GM23338 (cell line): ENCODE results near the gene DDX4. TPM values are rescaled to one million over a fixed set of nuclear protein-coding genes. Genes with fewer than 3 reads are reported as not detected.

Experiments used
- ATAC-seq: fragments of 200-7000 bp; cut with Tn5 transposase; 3 replicates; pipeline ENCODE4 v1.9.1; 2020
- DNase-seq: peaks from one replicate; pipeline ENCODE4 v3.0.0-alpha.2; 2015; ENCODE audit warnings: low spot score
- H2AFZ ChIP-seq: fragments of 200-600 bp; sonication (generic); 2 replicates; pipeline ENCODE4 v1.8.0; 2016; ENCODE audit warnings: antibody characterized with exemption, mild to moderate bottlenecking, moderate library complexity
- H3F3A ChIP-seq: fragments of 200-600 bp; sonication (generic); replicated peaks from 2 replicates; pipeline ENCODE4 v1.8.0; 2017; ENCODE audit warnings: antibody characterized with exemption, mixed run types, low read depth
- H3K27ac ChIP-seq: fragments of 200-600 bp; sonication (generic); 2 replicates; pipeline ENCODE4 v1.6.1; 2016; ENCODE audit warnings: low read depth
- H3K27me3 ChIP-seq: fragments of 200-600 bp; sonication (generic); 2 replicates; pipeline ENCODE4 v1.8.0; 2016; ENCODE audit warnings: mild to moderate bottlenecking, mixed run types, moderate library complexity; ENCODE audit not compliant: insufficient read depth
- H3K36me3 ChIP-seq: fragments of 200-600 bp; sonication (generic); 2 replicates; pipeline ENCODE4 v1.8.0; 2016; ENCODE audit warnings: mild to moderate bottlenecking; ENCODE audit not compliant: insufficient read depth
- H3K4me1 ChIP-seq: fragments of 200-600 bp; sonication (generic); 2 replicates; pipeline ENCODE4 v1.8.0; 2016; ENCODE audit warnings: mild to moderate bottlenecking, moderate library complexity; ENCODE audit not compliant: insufficient read depth
- H3K4me2 ChIP-seq: fragments of 200-600 bp; sonication (generic); 2 replicates; pipeline ENCODE4 v1.7.1; 2017; ENCODE audit warnings: mixed run types
- H3K4me3 ChIP-seq: fragments of 200-600 bp; sonication (generic); 2 replicates; pipeline ENCODE4 v1.6.1; 2016; ENCODE audit warnings: mixed run types
- H3K79me2 ChIP-seq: fragments of 200-600 bp; sonication (generic); replicated peaks from 2 replicates; pipeline ENCODE4 v1.8.0; 2017; ENCODE audit warnings: mild to moderate bottlenecking; ENCODE audit not compliant: insufficient read depth
- H3K9me2 ChIP-seq: fragments of 200-600 bp; sonication (generic); 2 replicates; pipeline ENCODE4 v1.8.0; 2017; ENCODE audit not compliant: insufficient read depth
- H4K20me1 ChIP-seq: fragments of 200-600 bp; sonication (generic); replicated peaks from 2 replicates; pipeline ENCODE4 v1.8.0; 2017; ENCODE audit warnings: mild to moderate bottlenecking; ENCODE audit not compliant: insufficient read depth
- H3K27ac Mint-ChIP-seq: 2 replicates; pipeline ENCODE4 v1.8.0; 2020; ENCODE audit warnings: inconsistent platforms, mild to moderate bottlenecking, moderate library complexity, mixed read lengths
- H3K27me3 Mint-ChIP-seq: 3 replicates; pipeline ENCODE4 v1.8.0; 2022; ENCODE audit warnings: low read depth, mild to moderate bottlenecking, moderate library complexity, mixed read lengths, inconsistent platforms; ENCODE audit not compliant: insufficient read depth, poor library complexity
- H3K36me3 Mint-ChIP-seq: 3 replicates; pipeline ENCODE4 v1.8.0; 2021; ENCODE audit warnings: low read depth, mild to moderate bottlenecking, inconsistent platforms, moderate library complexity, mixed read lengths
- H3K4me1 Mint-ChIP-seq: 3 replicates; pipeline ENCODE4 v1.8.0; 2020; ENCODE audit warnings: mild to moderate bottlenecking, inconsistent platforms, mixed read lengths
- H3K4me3 Mint-ChIP-seq: 3 replicates; pipeline ENCODE4 v1.8.0; 2021; ENCODE audit warnings: moderate library complexity, mild to moderate bottlenecking, inconsistent platforms, mixed read lengths
- H3K9me3 Mint-ChIP-seq: 3 replicates; pipeline ENCODE4 v1.8.0; 2020; ENCODE audit warnings: moderate library complexity, mild to moderate bottlenecking, inconsistent platforms, mixed read lengths
- CREB1 ChIP-seq: fragments of 250-450 bp; sonication (Bioruptor Pico); IDR thresholded peaks from 2 replicates; pipeline ENCODE4 v1.5.0; 2020; ENCODE audit warnings: low read depth, mild to moderate bottlenecking, moderate library complexity
- EZH2 ChIP-seq: fragments of 200-600 bp; sonication (generic); IDR thresholded peaks from one replicate; pipeline ENCODE4 v1.8.0; 2017; ENCODE audit warnings: antibody characterized with exemption, mild to moderate bottlenecking, low read depth; ENCODE audit not compliant: unreplicated experiment
- EZH2phosphoT487 ChIP-seq: fragments of 200-600 bp; sonication (generic); IDR thresholded peaks from one replicate; pipeline ENCODE4 v1.8.1; 2018; ENCODE audit warnings: antibody characterized with exemption; ENCODE audit not compliant: unreplicated experiment
- NANOG ChIP-seq: IDR thresholded peaks from 2 replicates; pipeline ENCODE4 v1.6.1; 2016; ENCODE audit warnings: antibody characterized with exemption, borderline replicate concordance
- POLR2AphosphoS5 ChIP-seq: IDR thresholded peaks from 2 replicates; pipeline ENCODE4 v1.6.1; 2016; ENCODE audit warnings: antibody characterized with exemption, low read depth
- ZNF114 ChIP-seq: fragments of 250-450 bp; sonication (Bioruptor Pico); IDR thresholded peaks from 2 replicates; pipeline ENCODE4 v1.5.0; 2020; ENCODE audit warnings: mild to moderate bottlenecking, moderate library complexity
- ZNF331 ChIP-seq: fragments of 250-450 bp; sonication (Bioruptor Pico); IDR thresholded peaks from 2 replicates; pipeline ENCODE4 v1.5.0; 2020; ENCODE audit warnings: low read depth, mild to moderate bottlenecking, moderate library complexity
- polyA plus RNA-seq: library from polyadenylated mRNA; unstranded; fragments of >200 nt; fragmentation: Nextera tagmentation; extraction: Ambion mirVana; gene quantifications from 2 replicates; pipeline ENCODE4 v1.2.1, GENCODE V29; 2016
- total RNA-seq: library from RNA; depleted of rRNA; stranded (reverse); fragments of >200 nt; shearing (Covaris generic); gene quantifications from 2 replicates; pipeline ENCODE4 v1.2.3, GENCODE V29; 2014
- TF ChIP-seq, protein P1 (sequence below): fragments of 250-450 bp; sonication (Bioruptor Pico); IDR thresholded peaks from 2 replicates; pipeline ENCODE4 v1.5.0; 2020; ENCODE audit warnings: mild to moderate bottlenecking, moderate library complexity
- TF ChIP-seq, protein P2 (sequence below): IDR thresholded peaks from one replicate; pipeline ENCODE4 v1.6.1; 2018; ENCODE audit warnings: antibody characterized with exemption; ENCODE audit not compliant: unreplicated experiment
- TF ChIP-seq, protein P3 (sequence below), 2 experiments: fragments of 200-600 bp in 1 of 2; sonication (generic) in 1 of 2; conservative IDR thresholded peaks; 2 replicates each; pipeline versions ENCODE4 v1.5.1 to v1.6.1; 2016 to 2017; ENCODE audit warnings: antibody characterized with exemption in 2 of 2, low read depth in 2 of 2, mild to moderate bottlenecking in 2 of 2, moderate library complexity in 1 of 2
- TF ChIP-seq, protein P4 (sequence below): IDR thresholded peaks from 2 replicates; pipeline ENCODE4 v1.6.1; 2016; ENCODE audit warnings: antibody characterized with exemption

The DDX4 gene
- total and polyA plus RNA-seq, 2 experiments from 2014 or later: 0.83 TPM; not detected in 1

DNA sequence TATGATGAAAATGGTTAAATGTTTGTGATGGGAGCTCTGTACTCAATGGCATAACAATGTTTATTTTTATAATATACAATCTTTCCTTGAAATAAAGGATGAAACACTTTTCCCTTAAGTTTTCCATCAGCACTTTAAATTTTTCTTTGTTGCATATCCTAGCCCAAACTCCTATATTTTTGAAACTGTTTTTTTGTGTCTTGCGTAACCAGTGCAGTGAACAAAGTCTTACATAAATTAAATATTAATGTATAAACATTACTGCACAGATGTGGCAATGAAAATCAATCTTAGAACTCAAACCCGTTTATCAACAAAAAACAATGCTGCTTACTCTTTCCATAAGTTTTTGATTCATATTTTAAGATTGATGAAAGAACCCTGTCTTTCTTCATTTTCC, 79.2 kb downstream of the DDX4 start:
- Histone ChIP-seq H3K4me2 (no peak overlapping the region), H3K27me3 (peaks cover 14% of the 10 kb centered on the region), H4K20me1 (no peaks in the 10 kb centered on the region), H3K4me1 (no peaks in the 10 kb centered on the region), H2AFZ (no peak overlapping the region), H3K27ac (no peak overlapping the region), H3F3A (no peaks in the 10 kb centered on the region), H3K79me2 (no peaks in the 10 kb centered on the region), H3K36me3 (no peaks in the 10 kb centered on the region), H3K4me3 (no peak overlapping the region), H3K9me2 (no peaks in the 10 kb centered on the region)
- Mint-ChIP-seq H3K4me1 (peaks cover 4% of the 10 kb centered on the region), H3K9me3 (no peaks in the 10 kb centered on the region), H3K36me3 (no peaks in the 10 kb centered on the region), H3K27ac (no peak overlapping the region), H3K4me3 (no peak overlapping the region), H3K27me3 (peaks cover 6% of the 10 kb centered on the region)
- ATAC-seq (no peak), DNase-seq (no peak)
- TF ChIP-seq ZNF114 (CRISPR knock-in tag) (no peak), EZH2phosphoT487 (no peak), EZH2 (no peak), POLR2AphosphoS5 (no peak), CREB1 (CRISPR knock-in tag) (no peak), ZNF331 (CRISPR knock-in tag) (no peak), NANOG (no peak)
- TF ChIP-seq, protein P1, sequence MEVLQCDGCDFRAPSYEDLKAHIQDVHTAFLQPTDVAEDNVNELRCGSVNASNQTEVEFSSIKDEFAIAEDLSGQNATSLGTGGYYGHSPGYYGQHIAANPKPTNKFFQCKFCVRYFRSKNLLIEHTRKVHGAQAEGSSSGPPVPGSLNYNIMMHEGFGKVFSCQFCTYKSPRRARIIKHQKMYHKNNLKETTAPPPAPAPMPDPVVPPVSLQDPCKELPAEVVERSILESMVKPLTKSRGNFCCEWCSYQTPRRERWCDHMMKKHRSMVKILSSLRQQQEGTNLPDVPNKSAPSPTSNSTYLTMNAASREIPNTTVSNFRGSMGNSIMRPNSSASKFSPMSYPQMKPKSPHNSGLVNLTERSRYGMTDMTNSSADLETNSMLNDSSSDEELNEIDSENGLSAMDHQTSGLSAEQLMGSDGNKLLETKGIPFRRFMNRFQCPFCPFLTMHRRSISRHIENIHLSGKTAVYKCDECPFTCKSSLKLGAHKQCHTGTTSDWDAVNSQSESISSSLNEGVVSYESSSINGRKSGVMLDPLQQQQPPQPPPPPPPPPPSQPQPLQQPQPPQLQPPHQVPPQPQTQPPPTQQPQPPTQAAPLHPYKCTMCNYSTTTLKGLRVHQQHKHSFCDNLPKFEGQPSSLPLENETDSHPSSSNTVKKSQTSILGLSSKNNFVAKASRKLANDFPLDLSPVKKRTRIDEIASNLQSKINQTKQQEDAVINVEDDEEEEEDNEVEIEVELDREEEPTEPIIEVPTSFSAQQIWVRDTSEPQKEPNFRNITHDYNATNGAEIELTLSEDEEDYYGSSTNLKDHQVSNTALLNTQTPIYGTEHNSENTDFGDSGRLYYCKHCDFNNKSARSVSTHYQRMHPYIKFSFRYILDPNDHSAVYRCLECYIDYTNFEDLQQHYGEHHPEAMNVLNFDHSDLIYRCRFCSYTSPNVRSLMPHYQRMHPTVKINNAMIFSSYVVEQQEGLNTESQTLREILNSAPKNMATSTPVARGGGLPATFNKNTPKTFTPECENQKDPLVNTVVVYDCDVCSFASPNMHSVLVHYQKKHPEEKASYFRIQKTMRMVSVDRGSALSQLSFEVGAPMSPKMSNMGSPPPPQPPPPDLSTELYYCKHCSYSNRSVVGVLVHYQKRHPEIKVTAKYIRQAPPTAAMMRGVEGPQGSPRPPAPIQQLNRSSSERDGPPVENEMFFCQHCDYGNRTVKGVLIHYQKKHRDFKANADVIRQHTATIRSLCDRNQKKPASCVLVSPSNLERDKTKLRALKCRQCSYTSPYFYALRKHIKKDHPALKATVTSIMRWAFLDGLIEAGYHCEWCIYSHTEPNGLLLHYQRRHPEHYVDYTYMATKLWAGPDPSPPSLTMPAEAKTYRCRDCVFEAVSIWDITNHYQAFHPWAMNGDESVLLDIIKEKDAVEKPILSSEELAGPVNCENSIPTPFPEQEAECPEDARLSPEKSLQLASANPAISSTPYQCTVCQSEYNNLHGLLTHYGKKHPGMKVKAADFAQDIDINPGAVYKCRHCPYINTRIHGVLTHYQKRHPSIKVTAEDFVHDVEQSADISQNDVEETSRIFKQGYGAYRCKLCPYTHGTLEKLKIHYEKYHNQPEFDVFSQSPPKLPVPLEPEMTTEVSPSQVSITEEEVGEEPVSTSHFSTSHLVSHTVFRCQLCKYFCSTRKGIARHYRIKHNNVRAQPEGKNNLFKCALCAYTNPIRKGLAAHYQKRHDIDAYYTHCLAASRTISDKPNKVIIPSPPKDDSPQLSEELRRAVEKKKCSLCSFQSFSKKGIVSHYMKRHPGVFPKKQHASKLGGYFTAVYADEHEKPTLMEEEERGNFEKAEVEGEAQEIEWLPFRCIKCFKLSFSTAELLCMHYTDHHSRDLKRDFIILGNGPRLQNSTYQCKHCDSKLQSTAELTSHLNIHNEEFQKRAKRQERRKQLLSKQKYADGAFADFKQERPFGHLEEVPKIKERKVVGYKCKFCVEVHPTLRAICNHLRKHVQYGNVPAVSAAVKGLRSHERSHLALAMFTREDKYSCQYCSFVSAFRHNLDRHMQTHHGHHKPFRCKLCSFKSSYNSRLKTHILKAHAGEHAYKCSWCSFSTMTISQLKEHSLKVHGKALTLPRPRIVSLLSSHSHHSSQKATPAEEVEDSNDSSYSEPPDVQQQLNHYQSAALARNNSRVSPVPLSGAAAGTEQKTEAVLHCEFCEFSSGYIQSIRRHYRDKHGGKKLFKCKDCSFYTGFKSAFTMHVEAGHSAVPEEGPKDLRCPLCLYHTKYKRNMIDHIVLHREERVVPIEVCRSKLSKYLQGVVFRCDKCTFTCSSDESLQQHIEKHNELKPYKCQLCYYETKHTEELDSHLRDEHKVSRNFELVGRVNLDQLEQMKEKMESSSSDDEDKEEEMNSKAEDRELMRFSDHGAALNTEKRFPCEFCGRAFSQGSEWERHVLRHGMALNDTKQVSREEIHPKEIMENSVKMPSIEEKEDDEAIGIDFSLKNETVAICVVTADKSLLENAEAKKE (CRISPR knock-in tag): no peak
- TF ChIP-seq, protein P2, sequence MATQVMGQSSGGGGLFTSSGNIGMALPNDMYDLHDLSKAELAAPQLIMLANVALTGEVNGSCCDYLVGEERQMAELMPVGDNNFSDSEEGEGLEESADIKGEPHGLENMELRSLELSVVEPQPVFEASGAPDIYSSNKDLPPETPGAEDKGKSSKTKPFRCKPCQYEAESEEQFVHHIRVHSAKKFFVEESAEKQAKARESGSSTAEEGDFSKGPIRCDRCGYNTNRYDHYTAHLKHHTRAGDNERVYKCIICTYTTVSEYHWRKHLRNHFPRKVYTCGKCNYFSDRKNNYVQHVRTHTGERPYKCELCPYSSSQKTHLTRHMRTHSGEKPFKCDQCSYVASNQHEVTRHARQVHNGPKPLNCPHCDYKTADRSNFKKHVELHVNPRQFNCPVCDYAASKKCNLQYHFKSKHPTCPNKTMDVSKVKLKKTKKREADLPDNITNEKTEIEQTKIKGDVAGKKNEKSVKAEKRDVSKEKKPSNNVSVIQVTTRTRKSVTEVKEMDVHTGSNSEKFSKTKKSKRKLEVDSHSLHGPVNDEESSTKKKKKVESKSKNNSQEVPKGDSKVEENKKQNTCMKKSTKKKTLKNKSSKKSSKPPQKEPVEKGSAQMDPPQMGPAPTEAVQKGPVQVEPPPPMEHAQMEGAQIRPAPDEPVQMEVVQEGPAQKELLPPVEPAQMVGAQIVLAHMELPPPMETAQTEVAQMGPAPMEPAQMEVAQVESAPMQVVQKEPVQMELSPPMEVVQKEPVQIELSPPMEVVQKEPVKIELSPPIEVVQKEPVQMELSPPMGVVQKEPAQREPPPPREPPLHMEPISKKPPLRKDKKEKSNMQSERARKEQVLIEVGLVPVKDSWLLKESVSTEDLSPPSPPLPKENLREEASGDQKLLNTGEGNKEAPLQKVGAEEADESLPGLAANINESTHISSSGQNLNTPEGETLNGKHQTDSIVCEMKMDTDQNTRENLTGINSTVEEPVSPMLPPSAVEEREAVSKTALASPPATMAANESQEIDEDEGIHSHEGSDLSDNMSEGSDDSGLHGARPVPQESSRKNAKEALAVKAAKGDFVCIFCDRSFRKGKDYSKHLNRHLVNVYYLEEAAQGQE: no peak
- TF ChIP-seq, protein P3, sequence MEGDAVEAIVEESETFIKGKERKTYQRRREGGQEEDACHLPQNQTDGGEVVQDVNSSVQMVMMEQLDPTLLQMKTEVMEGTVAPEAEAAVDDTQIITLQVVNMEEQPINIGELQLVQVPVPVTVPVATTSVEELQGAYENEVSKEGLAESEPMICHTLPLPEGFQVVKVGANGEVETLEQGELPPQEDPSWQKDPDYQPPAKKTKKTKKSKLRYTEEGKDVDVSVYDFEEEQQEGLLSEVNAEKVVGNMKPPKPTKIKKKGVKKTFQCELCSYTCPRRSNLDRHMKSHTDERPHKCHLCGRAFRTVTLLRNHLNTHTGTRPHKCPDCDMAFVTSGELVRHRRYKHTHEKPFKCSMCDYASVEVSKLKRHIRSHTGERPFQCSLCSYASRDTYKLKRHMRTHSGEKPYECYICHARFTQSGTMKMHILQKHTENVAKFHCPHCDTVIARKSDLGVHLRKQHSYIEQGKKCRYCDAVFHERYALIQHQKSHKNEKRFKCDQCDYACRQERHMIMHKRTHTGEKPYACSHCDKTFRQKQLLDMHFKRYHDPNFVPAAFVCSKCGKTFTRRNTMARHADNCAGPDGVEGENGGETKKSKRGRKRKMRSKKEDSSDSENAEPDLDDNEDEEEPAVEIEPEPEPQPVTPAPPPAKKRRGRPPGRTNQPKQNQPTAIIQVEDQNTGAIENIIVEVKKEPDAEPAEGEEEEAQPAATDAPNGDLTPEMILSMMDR (conservative IDR thresholded peaks at IDR 0.05; ENCODE audit: low read depth in 2 of 2): no peak
- TF ChIP-seq, protein P4, sequence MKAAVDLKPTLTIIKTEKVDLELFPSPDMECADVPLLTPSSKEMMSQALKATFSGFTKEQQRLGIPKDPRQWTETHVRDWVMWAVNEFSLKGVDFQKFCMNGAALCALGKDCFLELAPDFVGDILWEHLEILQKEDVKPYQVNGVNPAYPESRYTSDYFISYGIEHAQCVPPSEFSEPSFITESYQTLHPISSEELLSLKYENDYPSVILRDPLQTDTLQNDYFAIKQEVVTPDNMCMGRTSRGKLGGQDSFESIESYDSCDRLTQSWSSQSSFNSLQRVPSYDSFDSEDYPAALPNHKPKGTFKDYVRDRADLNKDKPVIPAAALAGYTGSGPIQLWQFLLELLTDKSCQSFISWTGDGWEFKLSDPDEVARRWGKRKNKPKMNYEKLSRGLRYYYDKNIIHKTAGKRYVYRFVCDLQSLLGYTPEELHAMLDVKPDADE: no peak
